CD4-positive, alpha-beta T cell (primary cell): ENCODE data around the gene CYBA. TPM values are rescaled to one million over a fixed set of nuclear protein-coding genes. Genes with fewer than 3 reads are reported as not detected.
A peak's percentile ranks its signal among the peaks of the same experiment; 100 is the strongest.

Source experiments
- ATAC-seq: fragments of 200-7000 bp; cut with Tn5 transposase; one replicate; pipeline ENCODE4 v1.10.0; 2022; ENCODE audit warnings: mild to moderate bottlenecking; ENCODE audit not compliant: poor library complexity
- CTCF ChIA-PET: fragments of 350-600 bp; sonication (Branson Sonifier 250); formaldehyde crosslinking; loops from one replicate; lab custom pipeline; 2021; ENCODE audit warnings: antibody characterized with exemption, inconsistent platforms; lab: Charles Lee
- POLR2A ChIA-PET: fragments of 350-600 bp; sonication (Branson Sonifier 250); formaldehyde crosslinking; loops from one replicate; lab custom pipeline; 2021; ENCODE audit warnings: antibody characterized with exemption, inconsistent platforms; lab: Charles Lee
- DNase-seq, 14 experiments: peaks; one replicate each; pipeline ENCODE4 v3.0.0-alpha.2; 2013 to 2020; ENCODE audit warnings: mixed read lengths in 2 of 14
- H3K27ac ChIP-seq, 2 donors: one replicate each; pipeline versions ENCODE4 v1.5.1 to v1.7.0; 2013; ENCODE audit warnings: low read length in 2 of 2, low read depth in 1 of 2, mild to moderate bottlenecking in 1 of 2
- H3K27me3 ChIP-seq, 2 experiments: 1 replicate in 1 of 2; 2 replicates in 1 of 2; pipeline versions ENCODE4 v1.6.1 to v1.7.0; 2013; ENCODE audit warnings: low read length in 2 of 2, control low read depth in 1 of 2, mild to moderate bottlenecking in 1 of 2, moderate library complexity in 1 of 2; ENCODE audit not compliant: insufficient read depth in 2 of 2, control insufficient read depth in 1 of 2
- H3K36me3 ChIP-seq: one replicate; pipeline ENCODE4 v1.6.1; 2013; ENCODE audit warnings: low read length, control low read depth; ENCODE audit not compliant: insufficient read depth
- H3K4me1 ChIP-seq: one replicate; pipeline ENCODE4 v1.6.1; 2013; ENCODE audit warnings: low read length, control low read depth; ENCODE audit not compliant: insufficient read depth
- H3K4me3 ChIP-seq: one replicate; pipeline ENCODE4 v1.5.1; 2013; ENCODE audit warnings: mild to moderate bottlenecking, low read length, moderate library complexity
- H3K9me3 ChIP-seq, 2 experiments: 1 replicate in 1 of 2; 2 replicates in 1 of 2; pipeline versions ENCODE4 v1.6.1 to v1.7.0; 2013; ENCODE audit warnings: low read length in 2 of 2, mild to moderate bottlenecking in 2 of 2, control low read depth in 1 of 2, moderate library complexity in 1 of 2; ENCODE audit not compliant: control insufficient read depth in 1 of 2, insufficient read depth in 1 of 2
- H3K27ac Mint-ChIP-seq: one replicate; pipeline ENCODE4 v1.8.0; 2020; ENCODE audit warnings: mixed read lengths
- H3K27me3 Mint-ChIP-seq: one replicate; pipeline ENCODE4 v1.8.0; 2021; ENCODE audit warnings: mixed read lengths
- H3K36me3 Mint-ChIP-seq: one replicate; pipeline ENCODE4 v1.8.0; 2021; ENCODE audit warnings: low read depth, mixed read lengths
- H3K4me1 Mint-ChIP-seq: one replicate; pipeline ENCODE4 v1.8.0; 2021; ENCODE audit warnings: low read depth, mixed read lengths
- H3K4me3 Mint-ChIP-seq: one replicate; pipeline ENCODE4 v1.8.0; 2020; ENCODE audit warnings: mild to moderate bottlenecking, mixed read lengths
- H3K9me3 Mint-ChIP-seq: one replicate; pipeline ENCODE4 v1.8.0; 2020; ENCODE audit warnings: mixed read lengths
- CTCF ChIP-seq: fragments of 200-600 bp; IDR thresholded peaks from one replicate; pipeline ENCODE4 v1.8.0; 2022; ENCODE audit warnings: antibody characterized with exemption, mild to moderate bottlenecking
- intact Hi-C, 2 experiments: fragments of 100-400 bp; cut with DNase I in 1 of 2; cut with micrococcal nuclease in 1 of 2; formaldehyde crosslinking; loops; one replicate each; pipeline versions ENCODE4 v1.15.1 to v1.9.0; 2023 to 2025; cut with DNase I, micrococcal nuclease
- total RNA-seq, 174 experiments: library from RNA in 2 of 174; stranded (reverse) in 2 of 174; gene quantifications; one replicate each; pipeline ENCODE4 v1.2.3 and lab custom pipeline; 2021 to 2026

CYBA gene
- total RNA-seq, 2 experiments from 2014 or later, result 292 to 294 TPM

DNA sequence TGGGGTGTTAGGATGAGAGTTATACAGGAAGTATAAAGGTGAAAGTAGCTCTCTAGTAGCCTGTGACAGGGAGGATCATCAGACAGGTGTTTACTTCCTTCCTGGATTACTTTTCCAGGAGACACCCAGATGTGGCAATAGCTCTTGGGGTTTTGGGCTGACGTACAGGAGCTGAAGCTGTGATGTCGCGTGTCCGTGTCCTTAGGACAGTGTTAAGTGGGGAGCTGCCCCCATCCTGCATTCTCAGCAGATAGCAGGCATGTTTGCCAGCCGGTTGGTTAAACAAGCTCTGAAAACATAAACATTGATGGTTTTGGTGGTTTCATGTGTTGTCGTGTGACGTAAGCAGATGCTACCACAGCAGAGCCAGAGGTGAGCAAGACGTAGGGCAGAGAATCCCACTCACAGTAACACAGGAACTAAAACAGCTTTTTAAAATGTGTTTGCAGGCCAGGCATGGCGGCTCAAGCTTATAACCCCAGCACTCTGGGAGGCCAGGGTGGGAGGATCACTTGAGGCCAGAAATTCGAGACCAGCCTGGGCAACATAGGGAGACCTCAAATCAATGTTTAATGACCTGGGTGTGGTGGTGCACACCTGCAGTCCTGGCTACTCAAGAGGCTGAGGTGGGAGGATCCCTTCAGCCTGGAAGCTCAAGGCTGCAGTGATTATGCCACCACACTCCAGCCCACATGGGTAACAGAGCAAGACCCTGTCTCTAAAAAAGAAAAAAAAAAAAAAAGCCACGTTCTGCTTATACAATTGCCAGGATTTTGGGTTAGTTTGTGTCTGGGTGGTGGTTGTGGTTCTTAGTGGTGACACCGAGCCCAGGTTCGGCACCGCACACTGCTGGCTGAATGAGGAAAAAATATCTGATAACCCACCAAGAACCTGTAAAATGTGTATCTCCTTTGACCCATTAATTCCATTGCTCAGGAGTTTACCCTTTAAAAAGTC lies 30.7 kb downstream of the CYBA start:
- CTCF ChIA-PET, result interaction anchor here (0.8 to 1.8 kb wide), 6 partner anchors 9 to 162 kb away, joined by 3 to 8 read pairs (median 4); no protein-coding TSS in a partner anchor
- Histone ChIP-seq H3K9me3 (no peaks in the 10 kb centered on the region), H3K36me3 (peaks cover 56% of the 10 kb centered on the region), H3K27ac (peak overlapping the region in 1 of 2 donors; percentile 71), H3K27me3 (no peaks in the 10 kb centered on the region), H3K4me3 (no peak overlapping the region), H3K4me1 (peaks cover 43% of the 10 kb centered on the region)
- H3K4me3 Mint-ChIP-seq, result peak overlapping the region; percentile 61
- H3K36me3 Mint-ChIP-seq, result peaks cover 80% of the 10 kb centered on the region
- POLR2A ChIA-PET, result interaction anchor here (0.6 to 1.8 kb wide), 16 partner anchors 12 to 237 kb away, joined by 3 to 21 read pairs (median 5); partner anchors contain the start of genes CDT1, CTU2, CYBA and GALNS
- H3K4me1 Mint-ChIP-seq, result peaks cover 19% of the 10 kb centered on the region
- ATAC-seq (peak; percentile 88), DNase-seq (peak in 13 of 14 experiments; percentile 37 to 94 (median 59))
- intact Hi-C loops, result loop anchor here in 1 of 2 experiments (2.0 kb wide), 1 partner anchor 15 kb away; no protein-coding TSS in a partner anchor
- H3K27ac Mint-ChIP-seq, result peak overlapping the region; percentile 90
- H3K27me3 Mint-ChIP-seq, result no peaks in the 10 kb centered on the region
- no peak for TF ChIP-seq CTCF
- H3K9me3 Mint-ChIP-seq, result no peaks in the 10 kb centered on the region

DNA sequence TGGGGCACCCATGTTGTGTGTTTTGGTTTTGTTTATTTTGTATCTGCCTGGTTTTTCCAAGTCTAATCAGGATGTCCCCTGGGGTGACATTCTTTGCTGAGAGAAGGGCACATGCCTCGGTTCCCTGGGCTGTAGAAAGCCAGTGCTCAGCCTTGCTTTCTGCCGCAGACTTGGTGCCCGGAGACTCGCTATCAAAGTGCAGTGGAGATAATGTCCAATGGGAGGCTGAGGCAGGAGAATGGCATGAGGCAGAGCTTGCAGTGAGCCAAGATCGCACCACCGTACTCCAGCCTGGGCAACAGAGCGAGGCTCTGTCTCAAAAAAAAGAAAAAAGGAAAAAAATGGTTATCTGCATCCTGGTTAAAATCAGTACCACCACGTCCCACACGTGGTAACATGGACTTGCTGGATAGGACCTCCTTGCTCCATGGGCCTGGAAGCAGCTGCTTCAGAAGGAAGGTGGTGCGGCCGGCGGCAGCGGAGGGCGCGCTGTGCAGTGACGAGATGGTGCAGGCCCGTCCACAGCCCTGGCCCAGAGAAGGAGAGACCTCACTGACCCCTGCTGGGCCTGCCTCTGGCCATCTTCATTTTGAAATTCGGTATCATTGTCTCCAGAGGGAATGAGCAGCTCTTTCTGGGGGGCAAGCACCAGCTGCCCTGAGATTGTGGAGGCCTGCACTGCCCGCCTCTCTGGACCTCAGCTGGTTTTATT lies 31.7 kb downstream of the CYBA start:
- intact Hi-C loops, result no loop called here
- Histone ChIP-seq H3K4me3 (no peak overlapping the region), H3K27me3 (no peaks in the 10 kb centered on the region), H3K9me3 (no peaks in the 10 kb centered on the region), H3K27ac (peak overlapping the region in 1 of 2 donors; percentile 71), H3K36me3 (peaks cover 51% of the 10 kb centered on the region), H3K4me1 (peaks cover 41% of the 10 kb centered on the region)
- H3K36me3 Mint-ChIP-seq, result peaks cover 85% of the 10 kb centered on the region
- peaks cover 19% of the 10 kb centered on the region for H3K4me1 Mint-ChIP-seq
- H3K27ac Mint-ChIP-seq, result peak overlapping the region; percentile 90
- POLR2A ChIA-PET, result interaction anchor here (0.6 to 1.8 kb wide), 12 partner anchors 13 to 238 kb away, joined by 3 to 21 read pairs (median 6); partner anchors contain the start of genes CTU2, GALNS, RNF166 and TRAPPC2L
- CTCF ChIA-PET, result interaction anchor here (0.8 to 1.8 kb wide), 5 partner anchors 12 to 163 kb away, joined by 3 to 8 read pairs (median 4); no protein-coding TSS in a partner anchor
- H3K27me3 Mint-ChIP-seq, result no peaks in the 10 kb centered on the region
- DNase-seq (no peak), ATAC-seq (no peak)
- H3K9me3 Mint-ChIP-seq, result no peaks in the 10 kb centered on the region
- TF ChIP-seq CTCF, result no peak
- H3K4me3 Mint-ChIP-seq, result no peak overlapping the region
